GM12874 (cell line): ENCODE measurements around the gene SLC1A7.

ENCODE experiments used
- CTCF ChIP-seq: IDR thresholded peaks from 2 replicates; pipeline ENCODE4 v1.5.1; 2011; ENCODE audit warnings: low read depth, mild to moderate bottlenecking, control low read depth, low read length, moderate library complexity; ENCODE audit not compliant: insufficient read depth

SLC1A7 gene

GRCh38 chr1:53085405-53085804, 57.0 kb downstream of the SLC1A7 start:
- no peak for TF ChIP-seq CTCF

- no peak for TF ChIP-seq CTCF
Observed at GRCh38 chr1:53084589-53084971, 57.9 kb downstream of the SLC1A7 start.

GRCh38 chr1:53083636-53084588, 58.5 kb downstream of the SLC1A7 start:
- no peak for TF ChIP-seq CTCF

GRCh38 chr1:53082826-53083455, 59.5 kb downstream of the SLC1A7 start:
- TF ChIP-seq CTCF: no peak

- no peak for TF ChIP-seq CTCF
Observed at GRCh38 chr1:53081384-53082066, 60.9 kb downstream of the SLC1A7 start.

GRCh38 chr1:53080769-53081168, 61.7 kb downstream of the SLC1A7 start:
- no peak for TF ChIP-seq CTCF

- TF ChIP-seq CTCF: no peak
Observed at GRCh38 chr1:53080041-53080440, 62.4 kb downstream of the SLC1A7 start.
